ENCODE results near the gene DIAPH3.

Gene DIAPH3

GRCh38 chr13:59856281-59856810 is 307.4 kb downstream of the DIAPH3 start:
- no peak for DNase-seq

GRCh38 chr13:59846845-59847620 is 316.7 kb downstream of the DIAPH3 start:
- DNase-seq, result no peak

- DNase-seq, result no peak
These were observed 320.7 kb downstream of the DIAPH3 start for GRCh38 chr13:59843040-59843439.

- no peak for DNase-seq
These were observed 321.2 kb downstream of the DIAPH3 start for GRCh38 chr13:59842507-59842906.

GRCh38 chr13:59839186-59839585 is 324.5 kb downstream of the DIAPH3 start:
- DNase-seq, result no peak

GRCh38 chr13:59837101-59837500 is 326.6 kb downstream of the DIAPH3 start:
- no peak for DNase-seq

GRCh38 chr13:59835569-59835968 is 328.2 kb downstream of the DIAPH3 start:
- DNase-seq, result no peak

GRCh38 chr13:59834801-59835200 is 328.9 kb downstream of the DIAPH3 start:
- no peak for DNase-seq

GRCh38 chr13:59829690-59830089 is 334.0 kb downstream of the DIAPH3 start:
- DNase-seq, result no peak

- DNase-seq, result no peak
These were observed 340.2 kb downstream of the DIAPH3 start for GRCh38 chr13:59823486-59823885.

GRCh38 chr13:59809564-59809963 is 354.2 kb downstream of the DIAPH3 start:
- no peak for DNase-seq

GRCh38 chr13:59806801-59807200 is 356.9 kb downstream of the DIAPH3 start:
- no peak for DNase-seq

GRCh38 chr13:59801107-59801880 is 362.4 kb downstream of the DIAPH3 start:
- DNase-seq, result no peak

GRCh38 chr13:59793107-59793506 is 370.6 kb downstream of the DIAPH3 start:
- DNase-seq, result no peak

- no peak for DNase-seq
These were observed 373.1 kb downstream of the DIAPH3 start for GRCh38 chr13:59790626-59791025.

- DNase-seq, result no peak
These were observed 374.2 kb downstream of the DIAPH3 start for GRCh38 chr13:59789558-59789957.

GRCh38 chr13:59787679-59788078 is 376.0 kb downstream of the DIAPH3 start:
- no peak for DNase-seq

- DNase-seq, result no peak
These were observed 381.0 kb downstream of the DIAPH3 start for GRCh38 chr13:59782696-59783095.

GRCh38 chr13:59780058-59780457 is 383.7 kb downstream of the DIAPH3 start:
- DNase-seq, result no peak

- DNase-seq, result no peak
These were observed 386.6 kb downstream of the DIAPH3 start for GRCh38 chr13:59776924-59777690.

- no peak for DNase-seq
These were observed 389.2 kb downstream of the DIAPH3 start for GRCh38 chr13:59774491-59774971.

GRCh38 chr13:59771272-59771671 is 392.5 kb downstream of the DIAPH3 start:
- DNase-seq, result no peak

GRCh38 chr13:59770451-59770850 is 393.3 kb downstream of the DIAPH3 start:
- DNase-seq, result no peak
